Skeletal muscle tissue (tissue), 4 donors: Measurements from ENCODE around the gene DICER1. TPM values are rescaled to one million over a fixed set of nuclear protein-coding genes. Genes with fewer than 3 reads are reported as not detected.
"Not testable (repeated sequence)": the region's sequence is repeated elsewhere in the genome, so short reads cannot be mapped to it uniquely, and the experiment has no call there.

ENCODE experiments used
- H3K27ac ChIP-seq: one replicate; pipeline ENCODE4 v1.7.0; 2013; ENCODE audit warnings: mild to moderate bottlenecking, low read depth, low read length, inconsistent platforms
- H3K27me3 ChIP-seq, 3 donors: one replicate each; pipeline ENCODE4 v1.7.0; 2013; ENCODE audit warnings: low read length in 3 of 3; ENCODE audit not compliant: control insufficient read depth in 3 of 3, insufficient read depth in 3 of 3
- H3K36me3 ChIP-seq, 3 donors: one replicate each; pipeline ENCODE4 v1.7.0; 2013; ENCODE audit warnings: low read length in 3 of 3; ENCODE audit not compliant: control insufficient read depth in 3 of 3, insufficient read depth in 3 of 3
- H3K4me1 ChIP-seq, 3 donors: one replicate each; pipeline ENCODE4 v1.7.0; 2013; ENCODE audit warnings: low read length in 3 of 3, mild to moderate bottlenecking in 3 of 3; ENCODE audit not compliant: control insufficient read depth in 3 of 3, insufficient read depth in 3 of 3
- H3K4me3 ChIP-seq, 3 donors: one replicate each; pipeline ENCODE4 v1.7.0; 2013; ENCODE audit warnings: low read length in 3 of 3
- H3K9ac ChIP-seq, 3 donors: one replicate each; pipeline ENCODE4 v1.7.0; 2013; ENCODE audit warnings: low read length in 3 of 3, mild to moderate bottlenecking in 3 of 3, moderate library complexity in 2 of 3, low read depth in 1 of 3
- H3K9me3 ChIP-seq, 3 donors: one replicate each; pipeline ENCODE4 v1.7.0; 2013; ENCODE audit warnings: low read length in 3 of 3; ENCODE audit not compliant: control insufficient read depth in 3 of 3
- total RNA-seq: library from RNA; depleted of rRNA; stranded (reverse); fragments of >200 nt; gene quantifications from one replicate; pipeline ENCODE4 v1.2.3, GENCODE V29; 2014
- donor health status: Osteomylitis.

DICER1 gene
- total RNA-seq = 107 TPM

GRCh38 chr14:95157327-95158189 is at the start of gene DICER1:
Gene DICER1, minus strand, starts transcription at chr14:95157529. Its CDS starts 24,071 bp downstream, at chr14:95133458.
- Histone ChIP-seq H3K36me3 (no peaks in the 10 kb centered on the region), H3K9me3 (no peaks in the 10 kb centered on the region), H3K4me3 (peak within 1 kb of the TSS; percentile 79 to 91 (median 82)), H3K27ac (peak within 1 kb of the TSS; percentile 93), H3K9ac (peak within 1 kb of the TSS; percentile 96 to 97 (median 97)), H3K27me3 (no peaks in the 10 kb centered on the region), H3K4me1 (peaks cover 15 to 25% (median 22%) of the 10 kb centered on the region in 3 donors)

GRCh38 chr14:95206534-95206933 is 49.2 kb upstream of the DICER1 start:
- no peaks in the 10 kb centered on the region for H3K4me1 ChIP-seq
- peaks cover 0 to 4% (median 4%) of the 10 kb centered on the region in 3 donors for H3K36me3 ChIP-seq
- H3K9ac ChIP-seq = no peak overlapping the region
- H3K4me3 ChIP-seq = no peak overlapping the region
- no peaks in the 10 kb centered on the region for H3K27me3 ChIP-seq
- peaks cover 0 to 5% (median 0%) of the 10 kb centered on the region in 3 donors for H3K9me3 ChIP-seq
- H3K27ac ChIP-seq = no peak overlapping the region

- Histone ChIP-seq H3K27ac (no peak overlapping the region), H3K36me3 (peaks cover under 1 to 4% (median 4%) of the 10 kb centered on the region in 3 donors), H3K9ac (no peak overlapping the region), H3K9me3 (peaks cover 0 to 5% (median 0%) of the 10 kb centered on the region in 3 donors), H3K27me3 (no peaks in the 10 kb centered on the region), H3K4me3 (no peak overlapping the region), H3K4me1 (no peaks in the 10 kb centered on the region)
Measured at GRCh38 chr14:95204705-95205104, 47.4 kb upstream of the DICER1 start.

- H3K9me3 ChIP-seq, H3K36me3 ChIP-seq, H3K4me3 ChIP-seq, H3K27ac ChIP-seq, H3K9ac ChIP-seq, H3K4me1 ChIP-seq, H3K27me3 ChIP-seq: not testable (repeated sequence)
Measured at GRCh38 chr14:95201745-95202144, 44.4 kb upstream of the DICER1 start.

- no peak overlapping the region for H3K27ac ChIP-seq
- peaks cover 0 to 5% (median 0%) of the 10 kb centered on the region in 3 donors for H3K9me3 ChIP-seq
- no peaks in the 10 kb centered on the region for H3K4me1 ChIP-seq
- H3K9ac ChIP-seq = no peak overlapping the region
- peaks cover 4% of the 10 kb centered on the region in 3 donors for H3K36me3 ChIP-seq
- H3K27me3 ChIP-seq = no peaks in the 10 kb centered on the region
- no peak overlapping the region for H3K4me3 ChIP-seq
Measured at GRCh38 chr14:95200404-95200803, 43.1 kb upstream of the DICER1 start.

GRCh38 chr14:95199298-95199983 is 42.1 kb upstream of the DICER1 start:
- peaks cover 4% of the 10 kb centered on the region in 3 donors for H3K36me3 ChIP-seq
- H3K27ac ChIP-seq = no peak overlapping the region
- no peaks in the 10 kb centered on the region for H3K4me1 ChIP-seq
- no peak overlapping the region for H3K9ac ChIP-seq
- H3K9me3 ChIP-seq = no peaks in the 10 kb centered on the region
- no peak overlapping the region for H3K4me3 ChIP-seq
- no peaks in the 10 kb centered on the region for H3K27me3 ChIP-seq

GRCh38 chr14:95198320-95198719 is 41.0 kb upstream of the DICER1 start:
- Histone ChIP-seq H3K27ac (no peak overlapping the region), H3K9me3 (no peaks in the 10 kb centered on the region), H3K36me3 (peaks cover 2 to 4% (median 4%) of the 10 kb centered on the region in 3 donors), H3K9ac (no peak overlapping the region), H3K4me1 (no peaks in the 10 kb centered on the region), H3K27me3 (no peaks in the 10 kb centered on the region), H3K4me3 (no peak overlapping the region)

GRCh38 chr14:95197551-95197950 is 40.2 kb upstream of the DICER1 start:
- Histone ChIP-seq H3K27me3 (no peaks in the 10 kb centered on the region), H3K9me3 (no peaks in the 10 kb centered on the region), H3K36me3 (peaks cover 0 to 4% (median 3%) of the 10 kb centered on the region in 3 donors), H3K4me1 (no peaks in the 10 kb centered on the region), H3K4me3 (no peak overlapping the region), H3K9ac (no peak overlapping the region), H3K27ac (no peak overlapping the region)

GRCh38 chr14:95196826-95197545 is 39.7 kb upstream of the DICER1 start:
- Histone ChIP-seq H3K36me3 (peaks cover 0 to 4% (median 0%) of the 10 kb centered on the region in 3 donors), H3K9me3 (no peaks in the 10 kb centered on the region), H3K27ac (no peak overlapping the region), H3K4me1 (no peaks in the 10 kb centered on the region), H3K4me3 (no peak overlapping the region), H3K27me3 (no peaks in the 10 kb centered on the region), H3K9ac (no peak overlapping the region)
